H1 (cell line): ENCODE results near the gene CHD6. TPM values are rescaled to one million over a fixed set of nuclear protein-coding genes. Genes with fewer than 3 reads are reported as not detected.

Experiments used
- CTCF ChIA-PET: fragments of 300-600 bp; sonication (Branson Sonifier 250); formaldehyde crosslinking; loops from one replicate; lab custom pipeline; 2021; ENCODE audit not compliant: partially characterized antibody; lab: Charles Lee
- POLR2A ChIA-PET: fragments of 300-600 bp; sonication (Branson Sonifier 250); formaldehyde crosslinking; loops from one replicate; lab custom pipeline; 2021; ENCODE audit warnings: inconsistent platforms; ENCODE audit not compliant: partially characterized antibody; lab: Charles Lee
- DNase-seq, 2 experiments: peaks; one replicate each; pipeline versions ENCODE4 v3.0.0 to v3.0.0-alpha.2; 2010 to 2022; ENCODE audit warnings: low spot score in 2 of 2, low read depth in 1 of 2, mixed read lengths in 1 of 2
- FAIRE-seq: peaks from 2 replicates; lab custom pipeline; 2011; peaks lifted over from hg19 to GRCh38; lab: Jason Lieb, UNC
- H2AFZ ChIP-seq: 2 replicates; pipeline ENCODE4 v1.8.1; 2012; ENCODE audit warnings: low read length, inconsistent platforms
- H2AK5ac ChIP-seq: 2 replicates; pipeline ENCODE4 v1.6.1; 2013; ENCODE audit warnings: low read depth, low read length
- H2BK120ac ChIP-seq: replicated peaks from 2 replicates; pipeline ENCODE3; 2013; ENCODE audit warnings: low read depth, low read length, inconsistent platforms
- H2BK12ac ChIP-seq: 2 replicates; pipeline ENCODE4 v1.6.1; 2013; ENCODE audit warnings: low read depth, low read length
- H2BK15ac ChIP-seq: 2 replicates; pipeline ENCODE4 v1.6.1; 2013; ENCODE audit warnings: low read length
- H2BK20ac ChIP-seq: 2 replicates; pipeline ENCODE4 v1.6.1; 2013; ENCODE audit warnings: low read length
- H2BK5ac ChIP-seq: 2 replicates; pipeline ENCODE4 v1.6.1; 2013; ENCODE audit warnings: low read depth, low read length
- H3K14ac ChIP-seq: 2 replicates; pipeline ENCODE4 v1.6.1; 2013; ENCODE audit warnings: inconsistent platforms; ENCODE audit not compliant: insufficient read length
- H3K18ac ChIP-seq: 2 replicates; pipeline ENCODE4 v1.6.1; 2013; ENCODE audit warnings: low read length; ENCODE audit errors: extremely low read depth
- H3K23ac ChIP-seq: 2 replicates; pipeline ENCODE4 v1.6.1; 2013; ENCODE audit warnings: inconsistent platforms; ENCODE audit not compliant: insufficient read length
- H3K23me2 ChIP-seq: 2 replicates; pipeline ENCODE4 v1.6.1; 2013; ENCODE audit warnings: low read depth, low read length
- H3K27ac ChIP-seq: 2 replicates; pipeline ENCODE4 v1.6.1; 2011; ENCODE audit warnings: low read depth, low read length, inconsistent platforms
- H3K27me3 ChIP-seq, 4 experiments: replicated peaks in 1 of 4; 1 replicate in 1 of 4; 2 replicates in 3 of 4; pipeline versions ENCODE4 v1.6.1 to v1.8.1; 2011 to 2013; ENCODE audit warnings: low read length in 3 of 4, mild to moderate bottlenecking in 3 of 4, inconsistent platforms in 2 of 4, mixed read lengths in 2 of 4, moderate library complexity in 1 of 4; ENCODE audit not compliant: control insufficient read depth in 3 of 4, insufficient read depth in 3 of 4; ENCODE audit errors: extremely low read depth in 1 of 4
- H3K36me3 ChIP-seq, 4 experiments: 2 replicates each; pipeline versions ENCODE4 v1.6.1 to v1.8.1; 2011 to 2013; ENCODE audit warnings: mild to moderate bottlenecking in 4 of 4, low read length in 3 of 4, moderate library complexity in 2 of 4, control low read depth in 1 of 4, inconsistent platforms in 1 of 4; ENCODE audit not compliant: insufficient read depth in 4 of 4, control insufficient read depth in 2 of 4
- H3K4ac ChIP-seq: replicated peaks from 2 replicates; pipeline ENCODE3; 2013; ENCODE audit warnings: low read length, low read depth, mixed read lengths, inconsistent platforms; ENCODE audit not compliant: insufficient read length
- H3K4me1 ChIP-seq, 4 experiments: replicated peaks in 1 of 4; 1 replicate in 1 of 4; 2 replicates in 3 of 4; pipeline versions ENCODE4 v1.6.1 to v1.8.1; 2011 to 2013; ENCODE audit warnings: low read length in 3 of 4, inconsistent platforms in 2 of 4, mixed read lengths in 1 of 4; ENCODE audit not compliant: insufficient read depth in 4 of 4, control insufficient read depth in 3 of 4
- H3K4me2 ChIP-seq, 2 experiments: 2 replicates each; pipeline versions ENCODE4 v1.6.1 to v1.8.1; 2011 to 2013; ENCODE audit warnings: low read depth in 2 of 2, low read length in 2 of 2, control low read depth in 1 of 2, inconsistent platforms in 1 of 2, mild to moderate bottlenecking in 1 of 2; ENCODE audit not compliant: insufficient read depth in 1 of 2
- H3K4me3 ChIP-seq, 4 experiments: fragments of 200-600, 300-600 bp in 1 of 4; sonication (generic), shearing (Covaris generic), sonication (Bioruptor Twin) in 1 of 4; 2 replicates each; pipeline versions ENCODE4 v1.5.1 to v1.8.1; 2011 to 2016; ENCODE audit warnings: low read length in 4 of 4, low read depth in 3 of 4, control low read depth in 2 of 4, inconsistent platforms in 2 of 4, mild to moderate bottlenecking in 2 of 4, mixed read lengths in 1 of 4, moderate library complexity in 1 of 4; ENCODE audit not compliant: insufficient read depth in 2 of 4; ENCODE audit errors: extremely low read depth in 1 of 4
- H3K56ac ChIP-seq: replicated peaks from 2 replicates; pipeline ENCODE3; 2013; ENCODE audit warnings: low read depth, mild to moderate bottlenecking, mixed read lengths, low read length, inconsistent platforms; ENCODE audit not compliant: insufficient read length
- H3K79me1 ChIP-seq: 2 replicates; pipeline ENCODE4 v1.6.1; 2013; ENCODE audit warnings: low read depth, low read length, control low read depth
- H3K79me2 ChIP-seq, 2 experiments: 2 replicates each; pipeline versions ENCODE4 v1.6.1 to v1.8.1; 2012 to 2013; ENCODE audit warnings: low read length in 2 of 2, mild to moderate bottlenecking in 2 of 2, inconsistent platforms in 1 of 2; ENCODE audit not compliant: insufficient read depth in 2 of 2, control insufficient read depth in 1 of 2
- H3K9ac ChIP-seq, 4 experiments: replicated peaks in 1 of 4; 1 replicate in 1 of 4; 2 replicates in 3 of 4; pipeline versions ENCODE4 v1.6.1 to v1.8.1; 2011 to 2013; ENCODE audit warnings: low read depth in 3 of 4, low read length in 3 of 4, control low read depth in 2 of 4, mild to moderate bottlenecking in 2 of 4, moderate library complexity in 2 of 4, inconsistent platforms in 1 of 4; ENCODE audit errors: extremely low read depth in 1 of 4
- H3K9me3 ChIP-seq, 2 experiments: 2 replicates each; pipeline versions ENCODE4 v1.6.1 to v1.8.1; 2012 to 2013; ENCODE audit warnings: mild to moderate bottlenecking in 2 of 2, moderate library complexity in 2 of 2, control low read depth in 1 of 2, inconsistent platforms in 1 of 2, low read depth in 1 of 2, low read length in 1 of 2, mixed read lengths in 1 of 2; ENCODE audit not compliant: insufficient read depth in 2 of 2
- H4K20me1 ChIP-seq, 2 experiments: replicated peaks in 1 of 2; 2 replicates each; pipeline versions ENCODE3 to v1.8.1; 2011 to 2013; ENCODE audit warnings: inconsistent platforms in 2 of 2, low read length in 2 of 2, mild to moderate bottlenecking in 1 of 2; ENCODE audit not compliant: insufficient read depth in 2 of 2, control insufficient read depth in 1 of 2
- H4K5ac ChIP-seq: 2 replicates; pipeline ENCODE4 v1.6.1; 2013; ENCODE audit warnings: low read length, low read depth, mixed read lengths, inconsistent platforms; ENCODE audit not compliant: insufficient read length
- H4K8ac ChIP-seq: 2 replicates; pipeline ENCODE4 v1.8.0; 2013; ENCODE audit warnings: mild to moderate bottlenecking, moderate library complexity, low read length, inconsistent platforms; ENCODE audit not compliant: insufficient read depth; ENCODE audit errors: extremely low read depth
- H4K91ac ChIP-seq: replicated peaks from 2 replicates; pipeline ENCODE3; 2013; ENCODE audit warnings: low read length, mixed read lengths, inconsistent platforms; ENCODE audit not compliant: insufficient read length
- CTBP2 ChIP-seq: IDR thresholded peaks from 2 replicates; pipeline ENCODE4 v1.7.0; 2011; ENCODE audit warnings: borderline replicate concordance, mild to moderate bottlenecking, moderate library complexity, mixed read lengths, low read length; ENCODE audit not compliant: insufficient read depth, insufficient read length
- WGBS, 2 experiments: shearing (Covaris generic) in 1 of 2; methylation state at CpG; one replicate each; pipeline versions ENCODE4 v1.1.6 to v1.1.7; 2013 to 2015; ENCODE audit warnings: low lambda C conversion rate in 2 of 2, mixed read lengths in 2 of 2, inconsistent platforms in 1 of 2, low coverage in 1 of 2, missing lambda C conversion rate in 1 of 2; ENCODE audit not compliant: insufficient replicate concordance in 2 of 2, insufficient coverage in 1 of 2, insufficient read length in 1 of 2; ENCODE audit errors: extremely low coverage in 1 of 2, missing lambda C conversion rate in 1 of 2; 5-methylcytosine and 5-hydroxymethylcytosine counted together
- polyA plus RNA-seq, 7 experiments: library from polyadenylated mRNA; depleted of rRNA in 3 of 7; stranded (reverse) in 5 of 7; unstranded in 2 of 7; fragments of >200 nt in 5 of 7; fragments of 200-250 nt in 2 of 7; gene quantifications; 1 replicate in 5 of 7; 2 replicates in 1 of 7; 4 replicates in 1 of 7; pipeline versions ENCODE4 v1.2.1 to v1.2.3, GENCODE V29; 2011 to 2013; ENCODE audit warnings: missing spikeins in 2 of 7, mixed read lengths in 2 of 7
- total RNA-seq: library from RNA; stranded (reverse); fragmentation: NEBNext Ultra II Directional; extraction: Animal tissue kit (Norgen Biotek cat#: 25700); gene quantifications from 2 replicates; pipeline ENCODE4 v1.2.1, GENCODE V29; 2021

CHD6 gene
- total and polyA plus RNA-seq, 2 of the 8 experiments (the other 6 are each of a cell fraction or from before 2014, with no cell fraction given): 11.1 to 62.9 TPM

DNA sequence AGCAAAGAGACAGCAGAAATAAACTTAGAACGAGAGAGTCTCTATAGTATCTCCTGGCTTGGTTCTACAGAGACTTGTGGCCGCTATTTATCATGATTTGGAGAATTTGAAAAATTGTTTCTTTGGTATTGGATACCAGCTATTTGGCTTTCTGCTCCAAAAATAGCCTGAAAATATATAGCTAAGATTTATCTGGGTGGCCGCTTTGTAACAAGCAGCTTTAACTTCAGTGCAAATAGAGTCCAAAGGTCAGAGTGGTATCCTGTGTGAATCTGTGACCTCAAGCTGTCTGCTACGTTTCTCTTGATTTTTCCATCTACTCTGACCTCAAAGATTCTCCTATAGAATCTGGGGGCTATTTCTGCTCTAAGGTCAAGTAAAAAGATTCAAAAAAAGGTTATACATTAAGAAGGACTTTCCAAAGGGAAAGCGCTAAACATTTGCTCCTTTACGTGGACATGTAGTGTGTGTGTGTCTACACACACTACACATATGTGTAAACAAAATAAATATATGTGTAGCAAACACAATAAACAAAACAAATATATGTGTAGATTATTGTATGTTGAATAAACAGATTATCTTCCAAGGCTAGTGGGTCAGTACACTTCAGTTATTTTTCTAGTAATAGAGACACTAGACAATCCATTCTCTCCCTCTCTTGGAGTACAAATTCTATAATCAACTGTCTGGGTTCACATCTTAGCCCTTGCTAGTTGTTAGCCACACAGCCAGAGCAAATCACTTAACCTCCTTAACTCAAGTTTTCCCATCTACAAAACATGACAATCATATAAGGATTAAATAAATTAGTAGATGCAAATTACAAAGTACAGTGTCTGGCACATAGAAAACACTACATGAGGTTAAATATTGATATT is 40.8 kb downstream of the CHD6 start:
- ChIA-PET POLR2A (no interaction called here), CTCF (no interaction called here)
- H3K23ac ChIP-seq: no peak overlapping the region
- no peak overlapping the region for H2AFZ ChIP-seq
- no peak overlapping the region for H3K9ac ChIP-seq
- H3K27ac ChIP-seq: no peak overlapping the region
- H3K4me3 ChIP-seq: no peak overlapping the region
- no peak overlapping the region for H3K56ac ChIP-seq
- DNase-seq (no peak), FAIRE-seq (no peak)
- H3K9me3 ChIP-seq: no peaks in the 10 kb centered on the region; a peak in 1 of 4 replicates
- peaks cover 25 to 97% of the 10 kb centered on the region in 2 experiments; a peak in 3 of 4 replicates for H3K79me2 ChIP-seq
- no peak overlapping the region for H4K5ac ChIP-seq
- H2AK5ac ChIP-seq: no peak overlapping the region
- peaks cover 2 to 7% of the 10 kb centered on the region in 2 experiments for H4K20me1 ChIP-seq
- H3K79me1 ChIP-seq: peaks cover 9% of the 10 kb centered on the region
- no peak overlapping the region for H4K91ac ChIP-seq
- no peak for TF ChIP-seq CTBP2
- H2BK20ac ChIP-seq: no peak overlapping the region
- H2BK15ac ChIP-seq: no peak overlapping the region
- peaks cover 2 to 10% (median 5%) of the 10 kb centered on the region in 4 experiments; a peak in 6 of 7 replicates for H3K4me1 ChIP-seq
- H2BK120ac ChIP-seq: no peak overlapping the region
- no peaks in the 10 kb centered on the region for H3K27me3 ChIP-seq
- H2BK12ac ChIP-seq: no peak overlapping the region
- H3K14ac ChIP-seq: no peak overlapping the region
- no peak overlapping the region for H2BK5ac ChIP-seq
- H3K4ac ChIP-seq: no peak overlapping the region
- no peak overlapping the region for H3K4me2 ChIP-seq
- H3K23me2 ChIP-seq: no peaks in the 10 kb centered on the region
- H4K8ac ChIP-seq: no peak overlapping the region
- no peak overlapping the region for H3K18ac ChIP-seq
- no peaks in the 10 kb centered on the region for H3K36me3 ChIP-seq
- 85% methylated on average over 6 of the region's 6 CpGs; no CpG with 5 or more reads in 1 of the 2 experiments for WGBS, 2 experiments
